Measurements from ENCODE around the gene MYORG. TPM values are rescaled to one million over a fixed set of nuclear protein-coding genes. Genes with fewer than 3 reads are reported as not detected.

Gene MYORG
- total and polyA plus RNA-seq, 9 of the 15 experiments (the other 6 are each of a cell fraction or from before 2014, with no cell fraction given) = 0.06 to 0.82 (median 0.18) TPM

DNA sequence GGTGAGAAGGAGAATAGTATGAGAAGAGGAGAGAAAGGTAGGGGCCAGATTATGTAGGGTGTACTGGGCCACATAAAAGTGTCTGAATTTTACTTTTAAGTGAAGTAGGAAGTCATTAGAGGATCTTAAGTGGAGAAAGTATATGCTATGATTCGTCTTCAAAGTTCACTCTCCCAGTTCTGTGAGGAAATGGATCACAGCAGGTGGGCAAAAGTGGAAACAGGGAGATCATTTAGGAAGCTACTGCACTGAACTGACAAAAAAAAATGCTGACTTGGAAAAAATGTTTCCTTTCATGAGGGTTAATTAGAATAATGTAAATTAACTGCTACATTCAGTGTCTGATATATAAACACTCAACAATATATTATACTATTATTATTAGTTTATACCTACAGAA, 50.0 kb downstream of the MYORG start:
- DNase-seq (ENCODE audit: extremely low read depth in 1 of 4, low spot score in 3 of 4) = no peak
- CTCF ChIA-PET (ENCODE audit: low intra/inter-chr PET ratio) = no interaction called here
- BruUV-seq (replicated peaks) = no TSS peak
- H3K27me3 ChIP-seq (ENCODE audit: control insufficient read depth in 2 of 2, insufficient read depth in 2 of 2, low read length in 2 of 2) = no peaks in the 10 kb centered on the region
- no peak for ATAC-seq
- H4K20me1 ChIP-seq (replicated peaks; ENCODE audit: control insufficient read depth, insufficient read depth, low read length) = no peaks in the 10 kb centered on the region
- no peaks in the 10 kb centered on the region; the same call in 2 of the 3 replicates for H3K36me3 ChIP-seq (ENCODE audit: control insufficient read depth, insufficient read depth, low read length)
- peak overlapping the region in 1 of 2 experiments; percentile 91; a peak in 1 of 4 replicates for H3K9ac ChIP-seq (ENCODE audit: insufficient read depth in 1 of 2, low read depth in 2 of 2, low read length in 2 of 2)
- FAIRE-seq = no peak
- intact Hi-C loops (cut with micrococcal nuclease) (no loop called here), in situ Hi-C loops (cut with MboI) (no loop called here)
- no peaks in the 10 kb centered on the region for H3K9me3 ChIP-seq (replicated peaks; ENCODE audit: control insufficient read depth, insufficient read depth, low read depth, low read length)
- peaks cover 10% of the 10 kb centered on the region in 2 experiments; a peak in 4 of 5 replicates for H3K4me1 ChIP-seq (replicated peaks in 1 of 2; ENCODE audit: control insufficient read depth in 2 of 2, insufficient read depth in 2 of 2, low read length in 2 of 2)
- WGBS (ENCODE audit: insufficient coverage, low coverage, missing lambda C conversion rate) = 13% methylated on average over 1 of the region's 1 CpG
- no peak overlapping the region for H2AFZ ChIP-seq (ENCODE audit: low read depth, low read length)
- POLR2A ChIA-PET = no interaction called here
- peaks cover 67% of the 10 kb centered on the region for H3K79me2 ChIP-seq (ENCODE audit: control insufficient read depth, insufficient read depth, low read length)
- no peaks in the 10 kb centered on the region for H3K9me1 ChIP-seq (ENCODE audit: control insufficient read depth, insufficient read depth, low read length)
- H3K27ac ChIP-seq (ENCODE audit: extremely low read depth, low read depth, low read length) = peak overlapping the region; percentile 35; the same call in 1 of the 3 replicates
- no peak overlapping the region for H3K4me3 ChIP-seq
- peak overlapping the region; percentile 44; the same call in 1 of the 2 replicates for H3K4me2 ChIP-seq (ENCODE audit: insufficient read depth, low read length)
- no peak for TF ChIP-seq ZNF586 (CRISPR knock-in tag; conservative IDR thresholded peaks at IDR 0.05)
- TF ChIP-seq, protein P1, sequence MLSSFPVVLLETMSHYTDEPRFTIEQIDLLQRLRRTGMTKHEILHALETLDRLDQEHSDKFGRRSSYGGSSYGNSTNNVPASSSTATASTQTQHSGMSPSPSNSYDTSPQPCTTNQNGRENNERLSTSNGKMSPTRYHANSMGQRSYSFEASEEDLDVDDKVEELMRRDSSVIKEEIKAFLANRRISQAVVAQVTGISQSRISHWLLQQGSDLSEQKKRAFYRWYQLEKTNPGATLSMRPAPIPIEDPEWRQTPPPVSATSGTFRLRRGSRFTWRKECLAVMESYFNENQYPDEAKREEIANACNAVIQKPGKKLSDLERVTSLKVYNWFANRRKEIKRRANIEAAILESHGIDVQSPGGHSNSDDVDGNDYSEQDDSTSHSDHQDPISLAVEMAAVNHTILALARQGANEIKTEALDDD (IDR thresholded peaks at IDR 0.05) = no peak
- no peak for TF ChIP-seq NFYB (IDR thresholded peaks at IDR 0.05; ENCODE audit: extremely low read depth, insufficient read length)
- TF ChIP-seq CSDE1 (IDR thresholded peaks at IDR 0.05) = no peak
- TF ChIP-seq, protein P2, sequence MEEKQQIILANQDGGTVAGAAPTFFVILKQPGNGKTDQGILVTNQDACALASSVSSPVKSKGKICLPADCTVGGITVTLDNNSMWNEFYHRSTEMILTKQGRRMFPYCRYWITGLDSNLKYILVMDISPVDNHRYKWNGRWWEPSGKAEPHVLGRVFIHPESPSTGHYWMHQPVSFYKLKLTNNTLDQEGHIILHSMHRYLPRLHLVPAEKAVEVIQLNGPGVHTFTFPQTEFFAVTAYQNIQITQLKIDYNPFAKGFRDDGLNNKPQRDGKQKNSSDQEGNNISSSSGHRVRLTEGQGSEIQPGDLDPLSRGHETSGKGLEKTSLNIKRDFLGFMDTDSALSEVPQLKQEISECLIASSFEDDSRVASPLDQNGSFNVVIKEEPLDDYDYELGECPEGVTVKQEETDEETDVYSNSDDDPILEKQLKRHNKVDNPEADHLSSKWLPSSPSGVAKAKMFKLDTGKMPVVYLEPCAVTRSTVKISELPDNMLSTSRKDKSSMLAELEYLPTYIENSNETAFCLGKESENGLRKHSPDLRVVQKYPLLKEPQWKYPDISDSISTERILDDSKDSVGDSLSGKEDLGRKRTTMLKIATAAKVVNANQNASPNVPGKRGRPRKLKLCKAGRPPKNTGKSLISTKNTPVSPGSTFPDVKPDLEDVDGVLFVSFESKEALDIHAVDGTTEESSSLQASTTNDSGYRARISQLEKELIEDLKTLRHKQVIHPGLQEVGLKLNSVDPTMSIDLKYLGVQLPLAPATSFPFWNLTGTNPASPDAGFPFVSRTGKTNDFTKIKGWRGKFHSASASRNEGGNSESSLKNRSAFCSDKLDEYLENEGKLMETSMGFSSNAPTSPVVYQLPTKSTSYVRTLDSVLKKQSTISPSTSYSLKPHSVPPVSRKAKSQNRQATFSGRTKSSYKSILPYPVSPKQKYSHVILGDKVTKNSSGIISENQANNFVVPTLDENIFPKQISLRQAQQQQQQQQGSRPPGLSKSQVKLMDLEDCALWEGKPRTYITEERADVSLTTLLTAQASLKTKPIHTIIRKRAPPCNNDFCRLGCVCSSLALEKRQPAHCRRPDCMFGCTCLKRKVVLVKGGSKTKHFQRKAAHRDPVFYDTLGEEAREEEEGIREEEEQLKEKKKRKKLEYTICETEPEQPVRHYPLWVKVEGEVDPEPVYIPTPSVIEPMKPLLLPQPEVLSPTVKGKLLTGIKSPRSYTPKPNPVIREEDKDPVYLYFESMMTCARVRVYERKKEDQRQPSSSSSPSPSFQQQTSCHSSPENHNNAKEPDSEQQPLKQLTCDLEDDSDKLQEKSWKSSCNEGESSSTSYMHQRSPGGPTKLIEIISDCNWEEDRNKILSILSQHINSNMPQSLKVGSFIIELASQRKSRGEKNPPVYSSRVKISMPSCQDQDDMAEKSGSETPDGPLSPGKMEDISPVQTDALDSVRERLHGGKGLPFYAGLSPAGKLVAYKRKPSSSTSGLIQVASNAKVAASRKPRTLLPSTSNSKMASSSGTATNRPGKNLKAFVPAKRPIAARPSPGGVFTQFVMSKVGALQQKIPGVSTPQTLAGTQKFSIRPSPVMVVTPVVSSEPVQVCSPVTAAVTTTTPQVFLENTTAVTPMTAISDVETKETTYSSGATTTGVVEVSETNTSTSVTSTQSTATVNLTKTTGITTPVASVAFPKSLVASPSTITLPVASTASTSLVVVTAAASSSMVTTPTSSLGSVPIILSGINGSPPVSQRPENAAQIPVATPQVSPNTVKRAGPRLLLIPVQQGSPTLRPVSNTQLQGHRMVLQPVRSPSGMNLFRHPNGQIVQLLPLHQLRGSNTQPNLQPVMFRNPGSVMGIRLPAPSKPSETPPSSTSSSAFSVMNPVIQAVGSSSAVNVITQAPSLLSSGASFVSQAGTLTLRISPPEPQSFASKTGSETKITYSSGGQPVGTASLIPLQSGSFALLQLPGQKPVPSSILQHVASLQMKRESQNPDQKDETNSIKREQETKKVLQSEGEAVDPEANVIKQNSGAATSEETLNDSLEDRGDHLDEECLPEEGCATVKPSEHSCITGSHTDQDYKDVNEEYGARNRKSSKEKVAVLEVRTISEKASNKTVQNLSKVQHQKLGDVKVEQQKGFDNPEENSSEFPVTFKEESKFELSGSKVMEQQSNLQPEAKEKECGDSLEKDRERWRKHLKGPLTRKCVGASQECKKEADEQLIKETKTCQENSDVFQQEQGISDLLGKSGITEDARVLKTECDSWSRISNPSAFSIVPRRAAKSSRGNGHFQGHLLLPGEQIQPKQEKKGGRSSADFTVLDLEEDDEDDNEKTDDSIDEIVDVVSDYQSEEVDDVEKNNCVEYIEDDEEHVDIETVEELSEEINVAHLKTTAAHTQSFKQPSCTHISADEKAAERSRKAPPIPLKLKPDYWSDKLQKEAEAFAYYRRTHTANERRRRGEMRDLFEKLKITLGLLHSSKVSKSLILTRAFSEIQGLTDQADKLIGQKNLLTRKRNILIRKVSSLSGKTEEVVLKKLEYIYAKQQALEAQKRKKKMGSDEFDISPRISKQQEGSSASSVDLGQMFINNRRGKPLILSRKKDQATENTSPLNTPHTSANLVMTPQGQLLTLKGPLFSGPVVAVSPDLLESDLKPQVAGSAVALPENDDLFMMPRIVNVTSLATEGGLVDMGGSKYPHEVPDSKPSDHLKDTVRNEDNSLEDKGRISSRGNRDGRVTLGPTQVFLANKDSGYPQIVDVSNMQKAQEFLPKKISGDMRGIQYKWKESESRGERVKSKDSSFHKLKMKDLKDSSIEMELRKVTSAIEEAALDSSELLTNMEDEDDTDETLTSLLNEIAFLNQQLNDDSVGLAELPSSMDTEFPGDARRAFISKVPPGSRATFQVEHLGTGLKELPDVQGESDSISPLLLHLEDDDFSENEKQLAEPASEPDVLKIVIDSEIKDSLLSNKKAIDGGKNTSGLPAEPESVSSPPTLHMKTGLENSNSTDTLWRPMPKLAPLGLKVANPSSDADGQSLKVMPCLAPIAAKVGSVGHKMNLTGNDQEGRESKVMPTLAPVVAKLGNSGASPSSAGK (IDR thresholded peaks at IDR 0.05) = no peak
- peak; percentile 96 for TF ChIP-seq ZNF316 (IDR thresholded peaks at IDR 0.05)
- TF ChIP-seq GTF2A2 (tag; IDR thresholded peaks at IDR 0.05) = no peak
- TF ChIP-seq MAFG (tag; conservative IDR thresholded peaks at IDR 0.05) = peak; percentile 87
- TF ChIP-seq MAFF (IDR thresholded peaks at IDR 0.05; ENCODE audit: low read length) = peak; percentile 85
- TF ChIP-seq MCM3 (IDR thresholded peaks at IDR 0.05) = no peak
- TF ChIP-seq ZNF57 (CRISPR knock-in tag; IDR thresholded peaks at IDR 0.05) = no peak
- TF ChIP-seq ZNF561 (CRISPR knock-in tag; conservative IDR thresholded peaks at IDR 0.05) = no peak
- no peak for TF ChIP-seq CREB1 (IDR thresholded peaks at IDR 0.05)
- no peak for TF ChIP-seq CREB1 (CRISPR knock-in tag; IDR thresholded peaks at IDR 0.05)

All from K562 (cell line).